ENCODE results near the gene FDX1.

DNA sequence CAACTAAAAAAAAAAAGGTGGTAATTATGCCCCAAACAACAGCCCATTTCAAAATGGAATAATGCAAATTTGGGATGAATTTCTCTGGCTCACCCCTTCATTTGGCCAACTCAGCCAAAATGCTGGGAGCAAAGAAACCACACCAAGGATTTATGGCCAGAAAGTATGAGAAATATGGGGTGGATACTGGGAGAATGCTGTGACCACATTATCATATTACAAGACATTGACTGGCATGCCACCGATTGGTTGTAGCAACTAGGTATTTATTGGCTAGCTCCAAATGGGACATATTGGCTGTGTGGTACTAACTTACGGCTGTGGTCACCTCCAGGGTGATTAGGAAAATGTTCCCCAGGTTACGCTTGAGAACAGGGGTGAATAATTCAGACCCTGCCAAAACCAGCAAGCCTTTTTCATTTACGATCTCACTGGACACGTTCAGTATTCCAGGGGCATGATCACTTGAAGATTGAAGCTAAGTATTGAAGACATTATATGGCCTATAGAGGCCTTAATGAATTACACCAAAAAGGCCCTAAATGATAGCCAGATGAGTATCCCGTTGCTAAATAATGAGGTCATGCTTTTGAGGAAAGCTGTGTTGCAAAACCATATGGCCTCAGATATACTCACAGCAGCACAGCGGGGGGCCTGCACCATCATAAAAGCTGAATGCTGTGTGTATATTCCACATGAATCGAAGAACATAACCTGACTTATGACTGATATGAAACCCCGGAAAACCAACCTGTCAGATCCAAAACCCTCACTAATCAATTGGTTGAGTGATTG is 3.8 kb upstream of the FDX1 start:
- TF ChIP-seq RAD21 (conservative IDR thresholded peaks at IDR 0.05 in 1 of 2, IDR thresholded peaks at IDR 0.05 in 1 of 2) (no peak), EP300 (IDR thresholded peaks at IDR 0.05) (no peak)

All from A549 (cell line).